ENCODE results near the gene WDR90. TPM values are rescaled to one million over a fixed set of nuclear protein-coding genes. Genes with fewer than 3 reads are reported as not detected.
A peak's percentile ranks its signal among the peaks of the same experiment; 100 is the strongest.

Gene WDR90
- total RNA-seq, 1 experiment from 2014 or later = 68.2 TPM

DNA sequence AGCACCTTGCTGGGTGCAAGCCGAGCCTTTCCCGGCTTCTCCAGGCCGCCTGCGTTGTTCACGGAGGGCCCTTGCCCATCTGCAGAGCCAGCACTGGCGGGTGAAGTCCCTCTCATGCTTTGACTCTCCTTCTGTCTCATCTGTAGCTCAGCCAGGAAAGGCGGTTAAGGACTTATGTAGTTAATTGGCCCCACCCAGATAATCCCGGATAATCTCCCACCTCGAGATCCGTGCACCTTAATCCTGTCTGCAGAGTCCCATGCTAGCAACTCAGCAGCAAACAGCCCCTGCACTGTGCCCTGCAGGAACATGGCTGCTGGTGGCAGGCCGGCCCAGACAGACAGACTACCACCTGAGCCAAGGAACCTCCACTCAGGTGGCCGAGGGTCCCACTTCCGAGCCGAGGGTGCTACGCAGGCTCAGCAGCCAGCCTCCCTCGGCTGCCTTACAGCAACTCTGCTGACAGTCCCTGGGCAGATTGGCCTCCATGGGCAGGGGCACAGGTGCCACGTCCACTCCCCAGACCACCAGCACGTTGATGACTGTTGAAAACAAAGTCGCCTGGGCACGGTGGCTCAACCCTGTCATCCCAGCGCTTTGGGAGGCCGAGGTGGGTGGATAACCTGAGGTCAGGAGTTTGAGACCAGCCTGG lies 42.4 kb upstream of the WDR90 start:
- Histone ChIP-seq H2BK15ac (ENCODE audit: low read depth, low read length) (0 out of 2 replicates have a peak overlapping the region, but pooled peaks have one; percentile 29), H2BK120ac (ENCODE audit: low read depth, low read length, poor library complexity, severe bottlenecking) (no peak overlapping the region), H3K4me1 (ENCODE audit: insufficient read depth, low read length) (no peaks in the 10 kb centered on the region), H2AFZ (ENCODE audit: low read length) (no peak overlapping the region), H3T11ph (ENCODE audit: low read length) (no peak overlapping the region), H3K27ac (ENCODE audit: insufficient read length, low read depth, low read length) (no peak overlapping the region), H3K79me1 (ENCODE audit: insufficient read depth, low read depth, low read length, poor library complexity, severe bottlenecking) (peaks cover 2% of the 10 kb centered on the region), H4K8ac (replicated peaks; ENCODE audit: insufficient read length, low read depth, low read length) (no peak overlapping the region), H3K23me2 (ENCODE audit: insufficient read length, low read depth, low read length, poor library complexity, severe bottlenecking) (no peaks in the 10 kb centered on the region), H3K18ac (ENCODE audit: insufficient read length, low read depth, low read length) (no peak overlapping the region), H2BK12ac (ENCODE audit: insufficient read length, low read depth, low read length) (no peak overlapping the region), H3K27me3 (ENCODE audit: insufficient read depth, low read length) (no peaks in the 10 kb centered on the region), H4K5ac (ENCODE audit: insufficient read length, low read depth, low read length) (no peak overlapping the region), H3K79me2 (ENCODE audit: insufficient read depth, low read length) (no peaks in the 10 kb centered on the region), H3K9me3 (ENCODE audit: control insufficient read depth, low read depth, low read length) (no peaks in the 10 kb centered on the region), H3K9ac (ENCODE audit: extremely low read depth, insufficient read length, low read length) (no peak overlapping the region), H3K4me2 (ENCODE audit: insufficient read depth, insufficient read length, low read length) (no peak overlapping the region), H2BK5ac (ENCODE audit: insufficient read length, low read length) (no peak overlapping the region), H4K20me1 (ENCODE audit: control insufficient read depth, insufficient read depth, insufficient read length) (no peaks in the 10 kb centered on the region), H3K4ac (ENCODE audit: low read depth, low read length) (no peak overlapping the region), H2AK5ac (ENCODE audit: insufficient read length, low read length) (no peak overlapping the region), H2BK20ac (ENCODE audit: low read depth, low read length, poor library complexity, severe bottlenecking) (no peak overlapping the region), H3K23ac (ENCODE audit: insufficient read length, low read depth, low read length) (no peak overlapping the region), H4K91ac (ENCODE audit: insufficient read length, low read depth, low read length) (no peak overlapping the region), H3K14ac (ENCODE audit: insufficient read depth, low read length) (no peak overlapping the region), H3K56ac (ENCODE audit: insufficient read length, low read depth, low read length) (no peak overlapping the region)
- H3K9me3 Mint-ChIP-seq = peaks cover 16 to 18% of the 10 kb centered on the region in 2 experiments
- H3K4me3 Mint-ChIP-seq = no peak overlapping the region
- DNase-seq = no peak
- H3K36me3 Mint-ChIP-seq (ENCODE audit: insufficient read depth in 1 of 3, low read depth in 3 of 3) = peaks cover 12 to 18% (median 13%) of the 10 kb centered on the region in 3 experiments
- TF ChIP-seq CTCF (conservative IDR thresholded peaks at IDR 0.05) = no peak
- WGBS (ENCODE audit: extremely low coverage, insufficient read length, low lambda C conversion rate) = no CpG with 5 or more reads among the region's 22 CpGs
- peak overlapping the region in 1 of 3 experiments; percentile 47; a peak in 1 of 7 replicates for H3K27ac Mint-ChIP-seq
- H3K4me1 Mint-ChIP-seq = peaks cover 11 to 13% of the 10 kb centered on the region in 2 experiments
- peaks cover 12% of the 10 kb centered on the region for H3K27me3 Mint-ChIP-seq (ENCODE audit: low read depth)
